HS-27A (cell line): ENCODE data around the gene AP2A2.
"Not testable (repeated sequence)": the region's sequence is repeated elsewhere in the genome, so short reads cannot be mapped to it uniquely, and the experiment has no call there.

Experiments used
- DNase-seq: peaks from one replicate; pipeline ENCODE4 v3.0.0-alpha.2; 2012; ENCODE audit warnings: low read depth, missing footprints

AP2A2 gene

DNA sequence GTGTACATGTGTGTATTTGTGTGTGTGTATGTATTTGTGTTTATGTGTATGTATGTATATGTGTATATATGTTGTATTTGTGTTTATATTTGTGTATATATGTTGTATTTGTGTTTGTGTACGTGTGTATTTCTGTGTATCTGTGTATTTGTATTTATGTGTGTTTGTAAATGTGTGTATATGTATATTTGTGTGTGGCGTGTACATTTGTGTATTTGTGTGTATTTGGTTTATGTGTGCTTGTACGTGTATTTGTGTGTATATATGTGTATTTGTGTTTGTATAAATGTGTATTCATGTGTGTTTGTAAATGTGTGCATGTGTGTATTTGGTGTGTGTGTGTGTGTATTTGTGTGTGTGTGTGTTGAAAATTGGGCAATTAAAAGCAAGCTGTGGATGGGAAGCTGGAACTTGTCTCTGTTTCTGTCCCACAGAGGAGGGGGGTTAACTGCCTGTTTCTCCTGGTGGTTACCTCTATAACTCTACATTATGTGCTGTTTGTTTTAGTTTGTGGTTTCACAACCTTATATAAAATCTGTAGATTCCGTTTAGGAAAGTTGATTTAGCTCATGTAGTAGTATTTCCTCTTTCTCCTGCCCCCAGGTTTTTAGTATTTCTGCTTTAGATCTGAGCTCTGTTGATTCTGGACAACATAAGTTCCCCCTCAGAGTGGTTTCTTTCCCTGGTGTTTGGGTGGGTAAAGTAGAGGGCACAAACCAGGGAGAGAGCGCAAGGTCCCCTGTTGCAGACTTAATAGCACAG is 28.9 kb downstream of the AP2A2 start:
- no peak for DNase-seq

DNA sequence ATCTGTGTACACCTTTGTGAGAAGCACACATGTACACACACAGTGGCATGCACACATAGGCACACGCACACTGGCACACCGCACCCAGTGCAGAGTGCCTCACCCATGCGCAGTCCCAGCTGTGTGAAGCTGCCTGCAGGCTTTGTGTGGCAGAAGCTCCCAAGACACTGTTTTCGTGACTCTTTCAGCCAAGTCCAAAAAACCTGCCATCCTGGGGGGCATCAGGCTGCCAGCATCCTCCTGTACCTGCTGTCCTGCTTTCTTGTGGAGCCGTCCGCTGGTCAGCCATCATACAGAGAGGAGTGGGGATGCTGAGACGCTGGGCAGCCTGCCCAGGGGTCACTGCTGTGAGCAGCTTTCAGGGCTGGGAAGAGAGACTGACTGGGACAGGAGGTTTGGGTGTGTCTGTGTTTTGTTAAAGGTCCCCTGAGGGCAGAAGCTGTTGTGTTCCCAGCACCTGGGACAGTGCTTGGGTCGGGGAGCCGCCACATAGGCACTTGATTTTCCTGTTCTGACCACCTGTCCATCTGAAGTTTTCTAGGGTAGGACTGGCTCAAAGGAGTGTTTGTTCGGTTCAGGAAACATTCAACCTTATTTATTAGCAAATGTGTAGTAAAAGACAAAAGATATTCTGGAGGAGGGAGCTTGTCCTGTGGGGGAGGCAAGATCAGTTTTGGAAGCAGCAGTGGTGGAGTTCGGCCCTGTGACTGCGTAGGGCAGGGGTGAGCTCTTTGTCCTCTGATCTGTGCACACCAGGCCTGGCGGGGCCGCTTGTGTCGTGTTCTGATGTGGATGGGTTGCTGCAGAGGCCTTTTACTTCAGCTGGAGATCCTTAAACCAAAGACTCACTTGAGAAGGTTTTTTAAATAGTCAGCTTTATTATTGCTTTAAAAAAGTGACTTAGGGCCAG is 29.7 kb downstream of the AP2A2 start:
- DNase-seq = no peak

DNA sequence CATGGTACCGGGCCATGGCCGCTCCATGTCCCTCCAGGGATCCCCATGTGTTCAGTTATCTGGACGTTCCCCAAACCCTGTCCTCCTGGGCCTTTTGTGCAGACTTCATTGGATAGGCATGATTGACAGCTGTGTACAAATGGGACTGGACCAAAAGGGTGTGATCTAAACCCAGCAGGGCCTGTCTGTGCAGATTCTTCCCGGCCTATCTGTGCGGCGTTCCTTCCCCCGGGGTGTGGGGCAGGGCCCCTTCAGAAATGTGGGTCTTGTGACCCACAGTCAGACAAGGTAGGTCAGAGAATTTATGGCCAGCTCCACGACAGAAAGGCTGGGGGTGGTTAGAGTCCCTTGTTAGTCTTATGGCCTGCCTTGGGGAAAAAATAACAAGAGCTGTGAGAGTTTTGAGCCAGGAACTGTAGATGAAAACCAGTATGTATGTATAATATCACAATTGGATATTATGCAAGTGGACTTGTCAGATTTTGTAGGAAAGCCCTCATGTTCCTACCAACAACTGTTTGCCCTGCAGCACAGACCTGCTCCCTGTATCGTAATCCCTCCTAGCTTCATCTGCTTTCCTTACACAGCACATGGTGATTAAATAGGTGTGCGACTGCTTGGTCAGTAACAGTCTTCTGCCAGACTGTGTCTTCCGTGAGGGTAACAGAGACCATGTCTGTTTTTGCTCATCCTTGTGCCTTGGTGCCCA is 31.7 kb downstream of the AP2A2 start:
- DNase-seq = no peak

DNA sequence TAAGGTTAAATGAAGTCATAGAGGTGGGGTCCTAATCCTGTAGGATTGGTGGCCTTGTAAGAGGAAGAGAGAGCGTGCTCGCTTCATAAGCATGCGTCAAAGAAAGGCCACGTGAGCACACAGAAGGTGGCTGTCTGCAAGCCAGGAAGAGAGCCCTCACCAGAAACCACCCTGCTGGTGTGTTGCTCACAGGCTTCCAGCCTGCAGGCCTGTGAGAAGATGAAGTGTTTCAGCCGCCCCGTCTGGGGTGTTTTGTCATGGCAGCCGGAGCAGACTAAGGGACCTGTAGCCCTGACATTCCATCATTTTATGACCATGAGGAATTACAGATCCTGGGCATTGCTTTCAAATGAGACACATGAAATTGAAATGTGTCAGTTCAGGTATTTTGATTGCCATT is 32.4 kb downstream of the AP2A2 start:
- DNase-seq = no peak

DNA sequence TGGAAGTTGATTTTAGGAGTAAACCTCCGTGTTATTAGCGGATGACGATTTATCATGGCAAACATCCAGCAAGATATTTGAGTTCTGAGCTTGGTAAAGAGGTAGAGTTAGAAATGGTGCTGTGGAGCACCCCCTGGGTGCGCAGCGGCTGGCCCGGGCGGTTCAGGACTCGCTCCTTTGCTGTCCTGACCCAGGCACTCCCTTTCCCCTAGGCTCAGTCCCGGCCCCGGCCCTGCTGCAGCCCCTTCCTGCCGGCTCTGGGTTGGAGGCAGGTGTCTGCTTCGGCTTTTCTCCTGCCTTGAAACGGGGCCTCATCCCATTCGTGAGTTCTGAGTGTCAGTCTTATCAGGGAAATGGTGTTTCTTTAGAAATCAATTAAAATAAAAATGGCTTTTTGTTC is 33.4 kb downstream of the AP2A2 start:
- no peak for DNase-seq

DNA sequence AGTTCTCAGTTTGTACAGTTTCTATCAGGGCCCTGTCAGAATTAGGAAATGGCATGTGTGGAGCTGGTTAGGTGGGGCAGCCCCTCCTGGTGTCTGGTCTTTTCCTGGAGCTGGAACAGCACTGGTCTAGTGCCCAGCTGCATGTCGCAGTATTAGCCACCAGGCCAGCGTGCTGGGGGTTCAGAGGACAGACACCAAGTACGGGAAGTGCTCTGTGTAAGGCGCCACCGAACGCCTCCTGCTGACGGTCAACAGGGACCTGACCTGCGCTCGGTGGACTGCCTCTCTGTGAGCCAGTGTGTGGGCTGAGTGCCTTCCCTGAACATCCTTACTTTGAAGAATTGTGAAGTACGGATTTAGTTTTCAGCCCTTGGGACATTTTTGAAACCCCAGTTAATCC is 33.9 kb downstream of the AP2A2 start:
- DNase-seq = no peak

DNA sequence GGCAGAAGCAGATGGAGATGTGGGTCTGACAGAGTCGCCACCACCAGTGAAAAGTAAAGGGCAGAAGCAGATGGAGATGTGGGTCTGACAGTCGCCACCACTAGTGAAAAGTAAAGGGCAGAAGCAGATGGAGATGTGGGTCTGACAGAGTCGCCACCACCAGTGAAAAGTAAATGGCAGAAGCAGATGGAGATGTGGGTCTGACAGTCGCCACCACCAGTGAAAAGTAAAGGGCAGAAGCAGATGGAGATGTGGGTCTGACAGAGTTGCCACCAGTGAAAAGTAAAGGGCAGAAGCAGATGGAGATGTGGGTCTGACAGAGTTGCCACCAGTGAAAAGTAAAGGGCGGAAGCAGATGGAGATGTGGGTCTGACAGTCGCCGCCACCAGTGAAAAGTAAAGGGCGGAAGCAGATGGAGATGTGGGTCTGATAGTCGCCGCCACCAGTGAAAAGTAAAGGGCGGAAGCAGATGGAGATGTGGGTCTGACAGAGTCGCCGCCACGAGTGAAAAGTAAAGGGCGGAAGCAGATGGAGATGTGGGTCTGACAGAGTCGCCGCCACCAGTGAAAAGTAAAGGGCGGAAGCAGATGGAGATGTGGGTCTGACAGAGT is 35.7 kb downstream of the AP2A2 start:
- DNase-seq = not testable (repeated sequence)

DNA sequence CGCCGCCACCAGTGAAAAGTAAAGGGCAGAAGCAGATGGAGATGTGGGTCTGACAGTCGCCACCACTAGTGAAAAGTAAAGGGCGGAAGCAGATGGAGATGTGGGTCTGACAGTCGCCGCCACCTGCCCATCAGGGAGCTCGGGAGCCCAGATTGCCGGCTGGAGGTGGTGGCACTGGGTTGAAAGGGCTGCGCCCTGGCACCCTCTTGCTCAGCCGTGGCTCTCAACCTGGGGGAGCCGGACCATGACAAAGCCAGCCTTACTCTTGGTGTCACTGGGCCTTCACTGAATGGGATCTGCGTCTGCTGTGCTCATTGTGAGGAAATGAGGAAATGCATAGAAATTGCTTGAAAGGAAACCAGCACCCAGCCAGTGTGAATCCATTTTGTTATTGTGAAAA is 36.3 kb downstream of the AP2A2 start:
- DNase-seq = no peak

DNA sequence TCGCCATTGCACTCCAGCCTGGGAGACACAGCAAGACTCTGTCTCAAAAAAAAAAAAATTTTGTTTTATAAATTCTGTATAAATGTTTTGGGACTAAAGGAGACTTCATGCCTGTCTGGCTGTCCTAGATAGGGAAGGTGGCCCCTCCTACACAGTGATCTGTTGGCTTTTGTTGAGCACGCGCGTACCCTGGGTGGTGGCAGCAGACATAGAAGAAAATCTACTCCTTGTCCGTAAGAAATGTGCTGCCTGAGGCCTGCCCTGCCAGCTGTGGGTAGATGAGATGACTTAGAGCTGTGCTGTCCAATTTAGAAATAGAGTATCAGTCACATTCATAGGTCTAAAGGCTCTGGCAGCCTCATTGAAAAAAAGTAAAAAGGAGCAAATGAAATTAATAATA is 37.0 kb downstream of the AP2A2 start:
- DNase-seq = no peak

DNA sequence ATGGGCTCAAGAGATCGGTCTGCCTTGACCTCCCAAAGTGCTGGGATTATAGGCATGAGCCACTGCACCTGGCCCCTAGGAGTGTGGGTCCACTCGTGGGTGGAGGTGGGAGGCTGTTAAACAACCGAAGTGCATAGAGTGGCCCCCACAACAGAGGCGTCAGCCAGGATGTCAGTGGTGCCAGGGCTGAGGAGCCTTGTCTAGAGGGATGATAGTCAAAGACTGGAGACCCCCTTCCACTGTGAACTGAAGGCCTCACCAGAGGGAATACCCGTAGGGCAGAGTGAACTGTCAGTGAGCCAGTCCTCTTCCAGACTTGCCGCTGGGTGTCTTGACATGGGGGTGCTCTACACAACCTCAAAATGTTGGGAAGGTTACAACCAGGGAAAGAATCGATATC is 38.2 kb downstream of the AP2A2 start:
- no peak for DNase-seq

DNA sequence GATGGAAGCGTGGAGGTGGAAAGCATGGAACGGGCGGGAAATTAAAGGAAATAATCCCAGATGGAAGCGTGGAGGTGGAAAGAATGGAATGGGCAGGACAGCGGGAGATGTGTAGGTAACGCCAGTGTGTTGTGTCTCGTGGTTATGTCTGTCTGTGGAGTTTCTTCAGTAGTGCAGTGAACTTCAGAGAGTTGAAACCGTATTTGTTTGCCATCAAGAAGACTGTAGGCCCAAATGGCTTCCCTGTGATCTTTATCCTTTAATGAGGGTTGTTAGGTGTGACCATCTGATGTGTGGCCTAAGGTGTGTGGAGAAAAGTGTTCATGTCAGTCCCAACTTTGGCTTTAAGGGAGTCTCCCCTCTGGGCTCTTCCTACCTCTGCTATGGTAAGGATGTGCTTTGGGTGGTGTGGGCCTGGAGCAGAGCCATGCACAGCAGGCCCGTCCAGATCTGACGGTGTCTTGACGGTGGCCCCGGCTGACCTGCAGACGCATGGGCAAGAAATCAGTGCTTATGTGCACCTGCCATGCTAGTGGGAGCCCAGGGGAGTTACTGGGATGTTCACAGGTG is 39.6 kb downstream of the AP2A2 start:
- no peak for DNase-seq

DNA sequence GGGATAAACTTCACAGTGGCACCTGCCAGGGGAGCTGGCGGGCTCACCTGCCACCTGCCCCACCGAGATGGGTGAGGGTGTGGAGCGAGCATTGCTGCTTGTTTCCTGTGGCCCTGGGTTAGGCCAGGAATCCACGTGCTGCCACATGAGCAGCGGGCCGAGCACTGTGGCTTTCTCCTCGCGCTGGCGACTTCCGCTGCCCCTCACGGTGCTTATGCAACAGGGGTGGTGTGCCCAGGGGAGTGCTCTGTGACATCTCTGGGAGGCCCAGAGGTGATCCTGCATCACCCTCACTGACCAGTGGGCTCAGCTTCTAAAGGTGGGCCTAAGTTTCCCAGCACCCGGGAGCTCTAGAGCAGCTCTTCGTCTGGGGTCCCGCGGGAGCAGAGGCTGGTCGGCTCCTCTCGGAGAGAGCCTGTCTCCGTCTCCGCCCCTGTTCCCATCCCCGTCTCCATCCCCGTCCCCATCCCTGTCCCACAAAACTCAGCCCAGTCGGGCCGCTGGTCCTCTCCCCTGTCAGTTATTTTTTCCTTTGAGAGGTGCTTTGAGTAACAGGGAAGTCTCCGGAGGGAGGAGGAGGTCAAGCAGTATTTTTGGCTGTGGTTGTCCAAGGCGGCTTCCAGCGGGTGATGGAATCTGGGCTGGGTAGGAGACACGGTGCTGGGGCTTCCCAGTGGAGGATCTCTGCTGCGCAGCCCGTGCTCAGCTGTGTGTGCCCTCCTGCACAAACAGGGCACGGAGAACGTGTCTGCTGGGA is 42.5 kb downstream of the AP2A2 start:
- DNase-seq = no peak

DNA sequence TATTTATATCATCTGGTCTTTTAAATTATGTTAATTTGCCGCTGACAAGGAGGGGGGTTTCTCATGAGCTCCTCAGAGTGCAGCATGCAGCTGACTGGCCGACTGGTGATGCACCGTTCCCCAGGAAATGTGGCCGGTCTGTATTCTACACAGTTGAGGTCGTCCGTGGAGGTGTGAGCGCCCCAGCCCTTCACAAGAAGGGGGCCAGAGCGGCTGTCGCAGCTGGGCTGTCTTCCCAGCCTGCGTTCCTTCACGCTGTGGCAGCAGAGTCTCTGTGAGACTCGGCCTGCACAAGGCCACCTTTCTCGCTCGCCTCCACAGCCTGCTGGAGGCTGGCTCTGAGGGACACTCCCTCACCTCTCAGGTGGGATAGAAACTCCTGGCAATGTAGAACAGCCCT is 43.2 kb downstream of the AP2A2 start:
- DNase-seq = no peak

DNA sequence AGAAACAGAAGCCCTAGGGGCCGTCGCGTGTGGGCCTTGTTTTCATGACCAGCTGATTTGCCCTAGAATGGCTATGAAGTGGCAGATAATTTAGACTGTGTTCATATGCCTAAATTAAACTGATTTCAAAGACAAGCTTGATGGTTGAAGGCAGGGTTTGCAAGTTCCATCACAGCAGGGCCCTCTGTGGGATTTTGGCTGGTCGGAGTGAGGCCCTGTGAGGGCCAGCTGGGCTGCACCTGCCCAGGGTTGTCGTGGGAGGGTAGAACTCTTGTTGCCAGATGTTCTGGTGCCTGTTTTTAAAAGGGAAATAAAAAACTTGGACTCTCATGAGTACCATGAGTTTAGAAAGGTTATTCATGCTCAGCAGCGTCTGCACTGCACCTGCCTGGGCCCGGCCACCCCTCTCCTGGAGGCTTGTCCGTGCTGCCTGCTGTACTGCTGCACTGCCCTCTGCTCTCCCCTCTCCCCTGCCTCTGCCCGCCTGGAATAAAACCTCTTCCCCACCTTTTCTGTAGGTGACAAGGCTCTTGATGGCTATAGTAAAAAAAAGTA is 44.1 kb downstream of the AP2A2 start:
- no peak for DNase-seq

DNA sequence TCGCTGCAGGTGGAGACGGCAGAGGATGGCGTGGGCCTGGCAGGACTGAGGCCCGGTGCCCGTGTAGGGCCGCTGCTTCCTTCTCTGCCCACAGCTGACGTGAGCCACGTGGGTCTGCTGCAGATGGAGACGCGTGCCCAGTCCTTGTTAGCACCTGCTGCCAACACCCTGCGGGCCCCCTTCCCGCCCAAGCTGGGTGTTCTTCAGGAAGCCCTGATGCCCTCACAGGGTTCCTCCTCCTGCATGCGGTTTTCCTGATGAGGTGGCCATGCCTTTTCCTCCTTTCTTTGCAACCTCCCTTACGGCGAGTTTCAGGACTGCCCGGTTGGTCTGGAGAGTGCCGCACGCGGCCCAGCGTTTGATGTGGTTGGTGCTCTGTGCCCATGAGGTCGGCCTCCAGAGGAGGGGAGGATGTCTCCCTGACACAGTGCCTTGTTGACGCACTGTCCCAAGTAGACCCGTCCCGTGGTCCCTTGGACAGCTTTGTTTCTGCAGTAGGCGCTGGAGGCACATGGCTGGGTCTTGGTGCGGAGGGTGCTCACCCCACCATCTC is 44.7 kb downstream of the AP2A2 start:
- DNase-seq = no peak

DNA sequence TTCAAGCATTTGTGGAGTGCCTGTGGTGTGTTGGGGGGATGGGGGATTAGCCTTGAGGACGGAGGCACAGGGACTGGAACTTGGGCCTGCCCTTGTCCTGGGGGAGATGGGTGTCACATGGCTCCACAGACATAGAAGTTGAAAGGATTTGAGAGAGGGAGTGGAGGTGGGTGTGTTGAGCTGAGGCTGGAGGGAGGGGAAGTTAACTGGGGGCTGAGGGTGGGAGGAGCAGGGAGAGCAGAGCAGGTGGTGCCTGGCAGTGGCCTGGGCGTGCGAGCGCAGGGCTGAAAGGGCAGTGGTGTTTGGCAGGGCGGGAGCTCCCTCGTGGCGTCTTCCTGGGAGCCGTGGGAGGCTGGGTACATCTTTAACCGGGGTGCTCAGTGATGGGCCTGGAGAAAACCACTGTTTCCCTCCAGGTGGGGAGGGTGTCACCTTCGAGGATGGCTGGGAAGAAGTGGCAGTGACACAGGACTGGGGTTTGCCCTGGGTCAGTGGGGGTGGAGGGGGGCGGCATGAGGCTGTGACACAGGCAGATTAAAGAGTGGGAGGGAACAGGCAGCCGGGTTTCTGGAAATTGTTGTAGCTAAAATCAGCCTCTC is 45.5 kb downstream of the AP2A2 start:
- no peak for DNase-seq

DNA sequence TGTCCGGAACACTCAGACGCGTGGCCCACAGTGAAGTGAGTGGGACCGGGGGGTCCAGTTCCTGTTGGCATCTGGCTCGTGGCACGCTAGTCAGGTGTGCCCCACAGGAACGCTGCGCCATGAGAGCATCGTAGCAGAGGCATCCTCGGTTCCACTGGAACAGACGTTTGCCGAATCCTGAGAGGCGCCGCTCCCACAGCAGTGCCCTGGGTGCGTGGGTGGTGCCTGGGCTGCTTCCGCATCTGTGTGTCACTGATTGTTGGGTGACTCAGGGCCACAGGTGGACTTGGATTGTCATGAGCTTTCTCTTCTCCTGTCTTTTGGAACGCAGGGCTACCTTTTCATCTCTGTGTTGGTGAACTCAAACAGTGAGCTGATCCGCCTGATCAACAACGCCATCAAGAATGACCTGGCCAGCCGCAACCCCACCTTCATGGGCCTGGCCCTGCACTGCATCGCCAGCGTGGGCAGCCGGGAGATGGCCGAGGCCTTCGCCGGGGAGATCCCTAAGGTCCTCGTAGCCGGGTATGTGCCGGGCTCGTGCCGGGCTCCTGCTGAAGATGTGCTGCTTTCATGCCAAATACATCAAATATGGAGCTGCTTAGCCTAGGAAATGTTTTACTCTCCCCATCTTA is 46.2 kb downstream of the AP2A2 start:
- no peak for DNase-seq

DNA sequence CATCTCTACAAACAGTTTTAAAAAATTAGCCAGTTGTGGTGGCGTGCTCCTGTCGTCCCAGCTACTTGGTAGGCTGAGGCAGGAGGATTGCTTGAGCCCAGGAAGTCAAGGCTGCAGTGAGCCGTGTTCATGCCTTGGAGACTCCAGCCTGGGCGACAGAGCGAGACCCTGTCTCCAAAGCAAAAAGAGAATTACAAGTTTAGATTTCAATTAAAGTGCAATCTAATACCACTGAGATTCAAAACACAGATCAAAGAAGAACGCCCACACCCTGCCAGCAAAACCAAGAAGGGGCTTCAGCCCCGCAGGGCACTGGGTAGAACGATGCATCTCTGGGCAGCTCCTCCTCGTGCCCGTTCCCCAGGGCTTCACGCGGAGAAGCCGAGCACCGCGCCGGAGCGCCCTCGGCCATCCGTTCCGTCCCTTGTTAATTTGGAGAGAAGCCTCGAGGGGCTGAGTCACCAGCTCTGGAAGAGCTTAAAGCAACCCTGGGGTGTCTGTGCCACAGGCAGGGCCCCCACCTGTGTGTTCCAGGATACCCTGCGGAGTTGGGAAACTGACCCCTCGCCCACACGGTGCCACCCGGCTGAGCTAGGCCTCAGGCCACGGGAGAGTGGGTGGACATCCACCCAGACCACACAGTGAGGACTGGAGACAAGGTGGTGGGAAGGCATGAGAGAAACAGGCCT is 47.0 kb downstream of the AP2A2 start:
- DNase-seq = no peak

DNA sequence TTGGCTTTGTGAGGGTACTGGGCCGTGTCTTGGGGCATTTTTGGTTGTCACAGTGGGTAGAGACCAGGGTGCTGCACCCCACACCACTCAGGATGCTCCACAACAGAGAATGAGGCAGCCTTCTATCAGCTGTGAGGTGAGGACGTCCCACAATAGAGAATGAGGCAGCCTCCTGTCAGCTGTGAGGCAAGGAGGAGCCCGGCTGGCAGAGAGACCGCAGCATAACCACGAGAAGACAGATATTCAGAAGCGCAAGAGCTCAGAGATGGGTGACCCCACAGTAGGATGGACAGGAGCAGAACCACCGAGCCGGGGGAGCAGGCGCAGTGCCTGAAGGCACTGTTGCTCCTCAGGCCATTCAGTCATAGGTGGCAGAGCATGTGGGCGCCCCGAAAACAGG is 47.6 kb downstream of the AP2A2 start:
- no peak for DNase-seq
